Left lung (tissue), 10 donors: ENCODE measurements around the gene LPIN3. TPM values are rescaled to one million over a fixed set of nuclear protein-coding genes. Genes with fewer than 3 reads are reported as not detected.

Experiments
- ATAC-seq: fragments of 200-7000 bp; cut with Tn5 transposase; one replicate; pipeline ENCODE4 v1.9.1; 2020; ENCODE audit warnings: moderate library complexity
- DNase-seq, 4 donors: peaks; one replicate each; pipeline ENCODE4 v3.0.0-alpha.2; 2013 to 2020
- H3K27ac ChIP-seq, 2 donors: fragments of 200-600 bp; sonication (generic) in 1 of 2; one replicate each; pipeline versions ENCODE4 v1.5.0 to v1.8.0; 2020 to 2021
- H3K27me3 ChIP-seq, 2 donors: fragments of 200-600 bp; sonication (generic) in 1 of 2; one replicate each; pipeline versions ENCODE4 v1.5.0 to v1.8.0; 2020 to 2021
- H3K36me3 ChIP-seq, 2 donors: fragments of 200-600 bp; sonication (generic) in 1 of 2; one replicate each; pipeline versions ENCODE4 v1.5.0 to v1.8.0; 2020 to 2021
- H3K4me1 ChIP-seq, 2 donors: fragments of 200-600 bp; one replicate each; pipeline ENCODE4 v1.8.0; 2021
- H3K4me3 ChIP-seq, 2 donors: fragments of 200-600 bp; sonication (generic) in 1 of 2; one replicate each; pipeline versions ENCODE4 v1.5.0 to v1.8.0; 2020 to 2021; ENCODE audit warnings: mild to moderate bottlenecking in 1 of 2
- H3K9me3 ChIP-seq, 2 donors: fragments of 200-600 bp; sonication (generic) in 1 of 2; one replicate each; pipeline versions ENCODE4 v1.5.0 to v1.8.0; 2020 to 2021
- intact Hi-C, 2 donors: fragments of 100-400 bp; cut with DNase I; formaldehyde crosslinking; loops; one replicate each; pipeline versions ENCODE4 v1.11.2 to v1.14.2; 2022
- polyA plus RNA-seq, 6 donors: library from polyadenylated mRNA; unstranded; fragments of 120-200 nt; gene quantifications; one replicate each; pipeline ENCODE4 v1.2.1, GENCODE V29; 2013; ENCODE audit not compliant: insufficient read length in 6 of 6
- total RNA-seq, 2 donors: library from RNA; stranded (reverse); fragmentation: NEBNext Ultra II Directional; extraction: Animal tissue kit (Norgen Biotek cat#: 25700); gene quantifications; one replicate each; pipeline ENCODE4 v1.2.1, GENCODE V29; 2021
- TF ChIP-seq, protein P1 (sequence below), 2 donors: fragments of 200-600 bp; sonication (generic) in 1 of 2; IDR thresholded peaks; one replicate each; pipeline versions ENCODE4 v1.5.0 to v1.8.0; 2021; ENCODE audit warnings: antibody characterized with exemption in 2 of 2
- donor health status: DM: no; HTN: yes; CAD: no.
- donor health status: DM: no; HTN: no; CAD: no.

LPIN3 gene
- total and polyA plus RNA-seq, 8 donors = 9.6 to 20.4 (median 14.2) TPM

- H3K36me3 ChIP-seq = no peaks in the 10 kb centered on the region
- TF ChIP-seq, protein P1, sequence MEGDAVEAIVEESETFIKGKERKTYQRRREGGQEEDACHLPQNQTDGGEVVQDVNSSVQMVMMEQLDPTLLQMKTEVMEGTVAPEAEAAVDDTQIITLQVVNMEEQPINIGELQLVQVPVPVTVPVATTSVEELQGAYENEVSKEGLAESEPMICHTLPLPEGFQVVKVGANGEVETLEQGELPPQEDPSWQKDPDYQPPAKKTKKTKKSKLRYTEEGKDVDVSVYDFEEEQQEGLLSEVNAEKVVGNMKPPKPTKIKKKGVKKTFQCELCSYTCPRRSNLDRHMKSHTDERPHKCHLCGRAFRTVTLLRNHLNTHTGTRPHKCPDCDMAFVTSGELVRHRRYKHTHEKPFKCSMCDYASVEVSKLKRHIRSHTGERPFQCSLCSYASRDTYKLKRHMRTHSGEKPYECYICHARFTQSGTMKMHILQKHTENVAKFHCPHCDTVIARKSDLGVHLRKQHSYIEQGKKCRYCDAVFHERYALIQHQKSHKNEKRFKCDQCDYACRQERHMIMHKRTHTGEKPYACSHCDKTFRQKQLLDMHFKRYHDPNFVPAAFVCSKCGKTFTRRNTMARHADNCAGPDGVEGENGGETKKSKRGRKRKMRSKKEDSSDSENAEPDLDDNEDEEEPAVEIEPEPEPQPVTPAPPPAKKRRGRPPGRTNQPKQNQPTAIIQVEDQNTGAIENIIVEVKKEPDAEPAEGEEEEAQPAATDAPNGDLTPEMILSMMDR (IDR thresholded peaks at IDR 0.05) = no peak
- no peaks in the 10 kb centered on the region for H3K4me1 ChIP-seq
- no peaks in the 10 kb centered on the region for H3K9me3 ChIP-seq
- DNase-seq = no peak
- H3K27me3 ChIP-seq = no peaks in the 10 kb centered on the region
- no peak overlapping the region for H3K4me3 ChIP-seq
- no peak overlapping the region for H3K27ac ChIP-seq
- no peak for ATAC-seq
- intact Hi-C loops = no loop called here
Measured at GRCh38 chr20:41394931-41395666, 54.5 kb downstream of the LPIN3 start.

DNA sequence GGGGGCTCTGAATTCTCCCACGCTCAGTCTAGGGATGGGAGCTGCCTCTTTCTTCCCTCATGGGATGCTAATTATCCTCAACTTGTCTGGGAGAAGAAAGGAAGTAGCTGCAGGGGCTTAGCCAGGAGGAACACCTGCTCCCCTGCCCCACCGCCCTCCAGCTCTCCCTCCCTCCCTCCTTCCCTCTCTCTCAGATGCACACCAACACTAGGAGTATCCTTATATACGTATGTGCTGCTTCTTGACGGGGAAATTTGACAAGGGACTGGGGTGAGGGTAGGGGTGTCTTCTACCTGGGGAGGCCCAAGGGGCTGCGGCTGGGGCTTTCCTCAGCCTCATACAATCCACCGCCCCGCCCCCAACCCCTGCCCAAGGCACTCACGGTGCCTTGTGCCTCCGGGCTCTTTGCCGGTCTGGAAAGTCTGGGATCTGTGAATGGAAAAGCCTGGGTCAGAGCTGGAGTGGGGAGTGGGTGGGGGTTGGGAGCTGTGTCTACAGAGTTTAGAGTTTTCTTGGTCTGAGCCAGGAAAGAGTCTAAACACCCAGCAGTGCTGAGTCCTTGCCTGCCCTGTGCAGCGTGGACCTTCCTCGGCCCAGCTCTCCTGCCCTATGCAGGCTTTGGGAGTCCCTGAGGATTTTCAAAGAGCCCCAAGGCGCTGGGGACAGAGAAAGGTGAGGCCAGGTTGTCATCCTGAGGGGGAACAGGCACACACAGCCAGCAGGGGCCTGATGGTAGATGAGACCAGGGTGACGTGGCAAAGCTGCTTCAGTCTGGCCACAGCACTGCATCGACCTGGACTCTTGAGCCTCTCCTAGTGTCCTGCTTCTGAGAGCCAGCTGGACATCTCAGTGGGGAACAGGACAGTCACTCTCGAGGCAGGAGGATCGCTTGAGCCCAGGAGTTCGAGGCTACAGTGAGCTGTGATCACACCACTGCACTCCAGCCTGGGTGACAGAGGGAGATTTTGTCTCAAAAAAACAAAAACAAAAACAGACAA is 55.3 kb downstream of the LPIN3 start:
- Histone ChIP-seq H3K27ac (no peak overlapping the region), H3K36me3 (no peaks in the 10 kb centered on the region), H3K9me3 (no peaks in the 10 kb centered on the region), H3K4me1 (no peaks in the 10 kb centered on the region), H3K27me3 (no peaks in the 10 kb centered on the region), H3K4me3 (no peak overlapping the region)
- TF ChIP-seq, protein P1 (IDR thresholded peaks at IDR 0.05) = no peak
- no peak for DNase-seq
- ATAC-seq = no peak
- intact Hi-C loops = no loop called here

GRCh38 chr20:41398408-41398807 is 57.8 kb downstream of the LPIN3 start:
- Histone ChIP-seq H3K4me3 (no peak overlapping the region), H3K4me1 (no peaks in the 10 kb centered on the region), H3K36me3 (peaks cover 0 to 3% of the 10 kb centered on the region in 2 donors), H3K27me3 (no peaks in the 10 kb centered on the region), H3K9me3 (no peaks in the 10 kb centered on the region), H3K27ac (no peak overlapping the region)
- TF ChIP-seq, protein P1 (IDR thresholded peaks at IDR 0.05) = no peak
- intact Hi-C loops = no loop called here
- peak; percentile 55 for ATAC-seq
- DNase-seq = peak in 2 of 4 donors; percentile 70 to 89

DNA sequence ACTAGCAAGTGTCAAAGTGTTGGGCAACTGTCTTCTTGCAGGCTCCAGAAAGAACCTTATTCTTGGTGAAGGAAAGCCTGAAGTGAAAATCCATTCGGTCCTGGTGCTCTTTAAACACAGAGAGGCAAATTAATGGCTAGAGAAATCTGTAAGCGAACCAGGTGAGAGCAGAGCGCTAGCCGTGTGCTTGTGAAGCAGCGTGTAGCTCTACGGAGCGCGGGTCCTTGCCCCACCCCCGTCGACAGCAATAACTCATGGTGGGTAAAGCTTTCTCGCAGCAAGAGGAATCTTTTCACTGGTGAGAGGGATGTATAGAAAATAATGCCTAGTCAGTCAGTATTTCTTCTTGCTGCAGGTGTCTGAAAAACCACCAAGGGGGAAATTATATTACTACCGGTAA is 63.0 kb downstream of the LPIN3 start:
- intact Hi-C loops = no loop called here
- no peaks in the 10 kb centered on the region for H3K4me1 ChIP-seq
- no peak for ATAC-seq
- H3K4me3 ChIP-seq = no peak overlapping the region
- H3K36me3 ChIP-seq = peaks cover 0 to 51% of the 10 kb centered on the region in 2 donors
- TF ChIP-seq, protein P1 (IDR thresholded peaks at IDR 0.05) = no peak
- no peak for DNase-seq
- H3K27me3 ChIP-seq = no peaks in the 10 kb centered on the region
- H3K9me3 ChIP-seq = no peaks in the 10 kb centered on the region
- no peak overlapping the region for H3K27ac ChIP-seq

DNA sequence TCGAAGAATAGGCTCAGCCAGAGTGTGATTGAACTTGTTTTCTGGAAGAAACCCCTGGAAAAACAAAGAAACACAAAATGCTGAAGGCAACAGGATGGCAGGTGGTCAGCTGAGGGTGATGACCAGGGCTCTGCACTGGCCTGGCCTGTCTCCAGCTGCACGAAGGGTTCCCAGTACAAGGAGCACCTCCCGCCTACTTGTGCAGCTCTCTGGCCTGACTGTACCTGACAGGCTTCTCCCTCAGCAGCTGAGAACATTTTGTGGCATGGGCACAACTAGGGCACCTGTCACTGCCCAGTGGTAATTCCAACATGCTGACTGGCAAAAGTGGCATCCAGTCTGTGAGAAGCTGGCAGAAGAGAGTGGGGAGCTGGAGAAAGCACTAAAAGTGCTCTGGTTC is 64.8 kb downstream of the LPIN3 start:
- Histone ChIP-seq H3K36me3 (peaks cover 0 to 69% of the 10 kb centered on the region in 2 donors), H3K4me1 (no peaks in the 10 kb centered on the region), H3K9me3 (no peaks in the 10 kb centered on the region), H3K4me3 (no peak overlapping the region), H3K27me3 (no peaks in the 10 kb centered on the region), H3K27ac (no peak overlapping the region)
- intact Hi-C loops = no loop called here
- DNase-seq = no peak
- no peak for ATAC-seq
- TF ChIP-seq, protein P1 (IDR thresholded peaks at IDR 0.05) = no peak
